ENCODE measurements around the gene FES.

DNA sequence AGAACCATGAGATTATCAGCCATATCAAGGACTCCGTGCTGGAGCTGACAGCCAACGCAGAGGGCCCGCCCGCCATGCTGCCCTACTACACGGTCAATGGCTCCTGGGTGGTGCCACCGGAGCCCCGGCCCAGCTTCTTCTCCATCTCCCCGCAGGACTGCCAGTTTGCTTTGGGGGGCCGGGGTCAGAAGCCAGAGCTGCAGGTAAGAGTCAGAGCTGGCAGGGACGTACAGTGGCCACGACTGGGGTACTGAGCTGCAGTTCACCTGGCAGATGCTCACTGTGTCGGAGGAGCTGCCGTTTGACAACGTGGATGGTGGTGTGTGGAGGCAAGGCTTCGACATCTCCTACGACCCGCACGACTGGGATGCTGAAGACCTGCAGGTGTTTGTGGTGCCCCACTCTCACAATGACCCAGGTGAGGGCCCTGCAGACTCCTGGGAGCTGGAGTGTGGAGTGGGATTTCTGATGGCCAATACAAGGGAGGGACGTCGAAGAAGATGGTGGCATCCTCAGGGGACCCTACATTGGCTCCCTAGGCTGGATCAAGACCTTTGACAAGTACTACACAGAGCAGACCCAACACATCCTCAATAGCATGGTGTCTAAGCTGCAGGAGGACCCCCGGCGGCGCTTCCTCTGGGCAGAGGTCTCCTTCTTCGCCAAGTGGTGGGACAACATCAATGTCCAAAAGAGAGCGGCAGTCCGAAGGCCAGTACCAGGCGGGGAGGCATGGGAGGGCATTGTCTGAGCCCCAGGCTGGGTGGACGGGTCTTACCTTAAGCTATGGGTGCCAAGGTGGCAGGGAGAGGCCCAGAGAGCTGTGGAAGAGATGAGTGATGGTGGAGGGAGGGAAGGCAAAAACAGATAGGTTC, 21.2 kb downstream of the FES start:
- TF ChIP-seq POLR2A (IDR thresholded peaks at IDR 0.05), result no peak
- TF ChIP-seq CTCF (IDR thresholded peaks at IDR 0.05), result no peak
- TF ChIP-seq EP300 (IDR thresholded peaks at IDR 0.05), result no peak

Measured in tibial nerve (tissue), 4 donors.